Left renal pelvis (tissue), 4 donors: ENCODE measurements around the gene CDKAL1. TPM values are rescaled to one million over a fixed set of nuclear protein-coding genes. Genes with fewer than 3 reads are reported as not detected.
"Not testable (repeated sequence)": the region's sequence is repeated elsewhere in the genome, so short reads cannot be mapped to it uniquely, and the experiment has no call there.

Experiments
- DNase-seq, 4 donors: peaks; one replicate each; pipeline ENCODE4 v3.0.0-alpha.2; 2013; ENCODE audit warnings: low read depth in 4 of 4, low spot score in 3 of 4
- polyA plus RNA-seq, 4 donors: library from polyadenylated mRNA; unstranded; fragments of 120-200 nt; gene quantifications; one replicate each; pipeline ENCODE4 v1.2.1, GENCODE V29; 2013; ENCODE audit not compliant: insufficient read length in 4 of 4

The CDKAL1 gene
- polyA plus RNA-seq, 4 donors, result 14.7 to 20.4 (median 19.6) TPM

GRCh38 chr6:21034345-21034744, 500.1 kb downstream of the CDKAL1 start:
- no peak for DNase-seq

GRCh38 chr6:21037453-21037852, 503.2 kb downstream of the CDKAL1 start:
- DNase-seq, result no peak

GRCh38 chr6:21039926-21040325, 505.7 kb downstream of the CDKAL1 start:
- DNase-seq, result no peak

- no peak for DNase-seq
These were observed 511.0 kb downstream of the CDKAL1 start for GRCh38 chr6:21045135-21045700.

- DNase-seq, result peak in 3 of 4 donors; percentile 46 to 59 (median 47)
These were observed 512.0 kb downstream of the CDKAL1 start for GRCh38 chr6:21046276-21046675.

- DNase-seq, result no peak
These were observed 513.8 kb downstream of the CDKAL1 start for GRCh38 chr6:21048047-21048446.

GRCh38 chr6:21049148-21049547, 514.9 kb downstream of the CDKAL1 start:
- DNase-seq, result no peak

GRCh38 chr6:21049572-21049971, 515.3 kb downstream of the CDKAL1 start:
- no peak for DNase-seq

GRCh38 chr6:21050935-21051334, 516.7 kb downstream of the CDKAL1 start:
- DNase-seq, result no peak

GRCh38 chr6:21051777-21052176, 517.5 kb downstream of the CDKAL1 start:
- DNase-seq, result no peak

GRCh38 chr6:21053612-21054011, 519.4 kb downstream of the CDKAL1 start:
- DNase-seq, result no peak

GRCh38 chr6:21055480-21055879, 521.2 kb downstream of the CDKAL1 start:
- not testable (repeated sequence) for DNase-seq

- no peak for DNase-seq
These were observed 527.6 kb downstream of the CDKAL1 start for GRCh38 chr6:21061892-21062291.

GRCh38 chr6:21064756-21065340, 530.6 kb downstream of the CDKAL1 start:
- no peak for DNase-seq

- no peak for DNase-seq
These were observed 533.3 kb downstream of the CDKAL1 start for GRCh38 chr6:21067521-21067920.

- DNase-seq, result no peak
These were observed 536.4 kb downstream of the CDKAL1 start for GRCh38 chr6:21070620-21071019.

GRCh38 chr6:21071780-21072468, 537.7 kb downstream of the CDKAL1 start:
- no peak for DNase-seq

GRCh38 chr6:21073318-21073839, 539.1 kb downstream of the CDKAL1 start:
- DNase-seq, result no peak

GRCh38 chr6:21074484-21074883, 540.2 kb downstream of the CDKAL1 start:
- DNase-seq, result no peak

GRCh38 chr6:21075986-21076385, 541.7 kb downstream of the CDKAL1 start:
- no peak for DNase-seq

- DNase-seq, result no peak
These were observed 544.2 kb downstream of the CDKAL1 start for GRCh38 chr6:21078497-21078896.

- DNase-seq, result no peak
These were observed 545.3 kb downstream of the CDKAL1 start for GRCh38 chr6:21079468-21080048.
